ENCODE measurements around the gene TMEM183A.
"Not testable (repeated sequence)": the region's sequence is repeated elsewhere in the genome, so short reads cannot be mapped to it uniquely, and the experiment has no call there.

Gene TMEM183A, protein sequence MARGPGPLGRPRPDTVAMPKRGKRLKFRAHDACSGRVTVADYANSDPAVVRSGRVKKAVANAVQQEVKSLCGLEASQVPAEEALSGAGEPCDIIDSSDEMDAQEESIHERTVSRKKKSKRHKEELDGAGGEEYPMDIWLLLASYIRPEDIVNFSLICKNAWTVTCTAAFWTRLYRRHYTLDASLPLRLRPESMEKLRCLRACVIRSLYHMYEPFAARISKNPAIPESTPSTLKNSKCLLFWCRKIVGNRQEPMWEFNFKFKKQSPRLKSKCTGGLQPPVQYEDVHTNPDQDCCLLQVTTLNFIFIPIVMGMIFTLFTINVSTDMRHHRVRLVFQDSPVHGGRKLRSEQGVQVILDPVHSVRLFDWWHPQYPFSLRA

GRCh38 chr1:203006948-203007871, at the start of gene TMEM183A:
TSS of gene TMEM183A (plus strand) at chr1:203007374. CDS start at chr1:203007466, 92 bp downstream.
- DNase-seq, result peak; percentile 50 to 97 (median 90)

- peak in 50 of 51 donors; percentile 26 to 95 (median 83) for DNase-seq
Measured at GRCh38 chr1:202957733-202958543, 49.2 kb upstream of the TMEM183A start, which contains the start of gene ADIPOR1. TSS of gene ADIPOR1 (minus strand) at chr1:202958312. CDS start at chr1:202951070, 7,242 bp downstream.

DNA sequence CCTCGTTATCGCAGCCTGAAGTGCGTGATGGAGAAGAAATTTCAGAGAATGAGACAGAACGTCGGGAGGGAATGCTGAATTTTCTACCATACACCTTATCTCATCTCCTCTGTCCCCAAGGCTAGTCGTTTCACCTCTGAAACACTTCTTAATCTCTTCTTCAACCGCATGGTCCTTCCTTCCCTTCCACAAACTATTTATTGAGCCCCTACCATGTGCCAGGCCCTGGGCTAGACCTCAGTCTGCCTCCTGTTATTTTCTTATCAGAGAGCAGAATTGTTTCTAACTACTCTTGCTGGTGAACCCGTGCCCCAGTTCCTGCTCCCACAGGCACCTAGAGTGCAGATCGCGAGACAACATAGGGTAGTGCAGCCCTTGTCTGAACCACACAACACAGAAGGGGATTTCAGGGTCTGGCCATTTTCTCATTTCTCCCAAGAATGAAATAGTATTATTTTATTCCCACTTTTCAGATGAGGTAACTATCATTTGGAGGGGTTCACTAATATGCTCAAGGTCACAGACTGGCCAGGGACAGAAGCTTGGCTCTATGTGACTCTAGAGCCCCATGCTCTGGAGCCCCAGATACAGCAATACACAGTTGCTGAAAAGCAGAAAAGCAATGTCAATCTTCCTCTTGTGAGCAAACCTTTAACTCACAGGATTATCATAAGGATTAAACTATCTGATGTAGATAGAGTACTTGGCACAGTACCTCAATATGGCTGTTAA, 48.5 kb upstream of the TMEM183A start:
- DNase-seq, result no peak

- DNase-seq, result no peak
Measured at GRCh38 chr1:202959276-202959620, 47.9 kb upstream of the TMEM183A start.

- no peak for DNase-seq
Measured at GRCh38 chr1:202961220-202961880, 45.8 kb upstream of the TMEM183A start.

DNA sequence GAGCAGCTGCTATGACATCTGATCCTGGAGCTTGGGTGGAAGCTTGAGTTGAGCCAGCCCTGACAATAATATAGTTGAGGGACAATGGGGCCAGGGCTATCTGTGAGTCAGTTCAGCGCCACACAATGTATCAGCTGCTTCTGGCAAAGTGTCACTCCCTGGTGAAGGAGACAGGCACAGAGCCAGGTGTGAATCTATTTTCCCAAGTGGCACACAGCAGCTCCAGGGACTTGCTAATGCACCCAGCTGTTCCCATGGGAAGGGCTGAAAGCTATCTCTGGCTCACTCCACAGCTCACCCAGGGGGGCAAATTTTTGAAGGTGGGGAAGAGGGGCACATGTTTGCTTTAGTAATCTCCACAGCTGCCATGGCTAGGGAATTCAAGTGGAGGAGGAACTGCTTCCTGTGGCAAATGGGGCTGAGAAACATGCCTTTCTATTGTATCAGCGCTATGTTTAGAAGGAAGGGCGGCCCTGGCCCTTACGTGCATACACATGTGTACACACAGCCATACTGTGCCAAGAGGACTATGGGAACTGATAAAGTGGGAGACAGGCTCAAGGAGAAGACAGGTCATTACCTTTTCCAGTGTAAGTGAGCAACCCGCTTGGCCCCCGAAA, 42.3 kb upstream of the TMEM183A start:
- no peak for DNase-seq

DNA sequence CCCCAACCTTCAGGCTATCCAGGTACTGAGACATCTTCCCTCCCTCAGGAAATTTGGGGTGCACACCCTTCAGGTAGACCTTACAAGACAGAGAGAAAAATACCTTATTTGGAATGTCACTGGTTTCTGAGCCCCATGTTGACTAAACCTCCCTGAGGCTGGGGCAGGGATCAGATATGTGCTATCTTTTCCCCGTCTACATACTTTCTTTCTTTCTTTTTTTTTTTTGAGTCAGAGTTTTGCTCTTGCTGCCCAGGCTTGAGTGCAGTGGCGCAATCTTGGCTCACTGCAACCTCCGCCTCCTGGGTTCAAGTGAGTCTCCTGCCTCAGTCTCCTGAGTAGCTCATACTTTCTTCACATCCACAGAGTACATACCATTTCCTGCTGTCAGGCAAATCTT, 41.8 kb upstream of the TMEM183A start:
- no peak for DNase-seq

DNA sequence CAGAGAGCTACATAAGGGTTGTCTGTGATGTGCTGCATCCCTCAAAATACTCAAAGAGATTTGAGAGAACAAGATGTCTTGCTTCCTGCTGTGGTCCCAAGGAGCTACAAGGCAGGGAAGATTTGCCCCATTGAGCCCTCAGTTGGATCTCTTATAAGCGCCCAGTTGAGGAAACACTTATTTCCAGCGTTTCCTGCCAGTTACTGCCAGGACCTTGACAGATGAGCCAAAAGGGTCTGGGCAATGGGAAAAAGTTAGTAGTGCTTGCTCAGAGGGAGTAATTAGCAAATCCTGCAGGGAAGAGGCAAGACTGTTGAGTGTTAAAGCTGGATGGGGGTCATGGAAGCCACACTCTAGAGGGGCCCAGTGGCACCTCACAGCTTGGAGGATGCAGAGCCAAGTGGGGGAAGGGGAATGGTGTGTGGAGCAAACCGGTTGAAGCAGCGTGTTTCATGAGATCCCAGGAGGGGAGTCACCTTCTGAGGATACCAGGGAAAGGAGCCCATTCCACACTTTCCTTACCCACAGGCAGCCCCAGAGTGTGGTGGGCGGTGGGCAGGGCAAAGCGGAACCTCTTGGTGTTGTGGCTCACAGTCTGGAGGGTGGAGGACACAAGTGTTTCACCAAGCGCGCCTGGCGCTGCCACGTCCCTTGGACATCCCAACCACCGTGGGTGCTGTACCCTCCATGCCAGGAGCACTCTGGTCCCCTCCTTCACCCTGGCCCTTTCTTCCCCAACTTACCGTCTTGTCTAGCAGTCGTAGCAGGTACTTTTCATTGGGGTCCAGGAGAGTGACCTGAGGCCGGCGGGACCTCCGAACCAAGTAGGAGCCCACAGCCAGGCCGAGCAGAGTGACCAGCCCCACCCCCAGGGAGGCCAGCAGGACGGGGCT, 40.9 kb upstream of the TMEM183A start:
- DNase-seq, result peak in 4 of 51 donors; percentile 32 to 49 (median 40)

DNA sequence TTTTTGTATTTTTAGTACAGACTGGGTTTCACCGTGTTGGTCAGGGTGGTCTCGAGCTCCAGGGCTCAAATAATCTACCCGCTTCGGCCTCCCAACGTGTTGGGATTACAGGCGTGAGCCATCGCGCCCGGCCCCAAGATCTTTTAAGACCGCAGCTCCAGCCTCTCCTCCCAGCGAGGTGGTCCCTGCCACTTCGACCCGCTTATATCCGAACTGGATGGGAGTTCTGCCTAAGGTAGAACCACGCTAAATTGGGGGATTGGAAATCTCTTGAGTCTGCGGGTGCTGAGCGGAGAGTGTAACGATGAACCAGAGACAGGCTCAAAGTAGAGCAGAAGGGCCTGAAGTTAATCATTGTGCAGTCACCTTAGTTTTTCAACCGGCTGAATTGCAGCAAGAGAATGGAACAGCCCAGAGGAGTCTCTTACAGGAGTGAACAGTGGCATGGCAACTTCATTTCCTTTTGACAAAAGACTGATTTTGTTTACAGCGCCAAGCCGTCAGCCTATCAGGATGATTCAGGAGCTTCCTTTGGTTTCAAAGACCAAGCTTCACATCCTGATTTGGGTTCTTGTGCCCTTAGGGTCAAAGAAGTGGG, 39.4 kb upstream of the TMEM183A start:
- peak in 6 of 51 donors; percentile 16 to 43 (median 34) for DNase-seq

- no peak for DNase-seq
Measured at GRCh38 chr1:202968351-202968750, 38.8 kb upstream of the TMEM183A start.

DNA sequence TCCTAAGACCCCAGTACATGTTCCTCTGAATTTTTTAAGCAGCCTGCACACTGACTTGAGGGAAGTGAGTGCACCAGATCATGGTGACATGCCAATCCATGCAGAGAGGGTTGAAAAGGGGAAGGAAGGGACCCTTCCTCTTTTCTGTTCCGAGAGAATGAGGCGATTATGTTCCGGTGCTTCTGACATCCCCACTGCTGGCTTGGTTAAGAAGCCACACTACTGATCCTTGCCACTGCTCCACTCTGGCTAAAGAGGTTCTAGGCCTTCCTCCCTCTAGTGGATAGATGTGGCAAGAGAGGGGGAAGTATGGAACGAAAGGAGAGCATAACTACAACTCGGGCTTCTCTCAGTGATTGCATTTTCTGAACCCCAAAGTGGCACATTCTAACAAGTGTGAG, 38.3 kb upstream of the TMEM183A start:
- peak in 23 of 51 donors; percentile 8 to 55 (median 22) for DNase-seq

DNA sequence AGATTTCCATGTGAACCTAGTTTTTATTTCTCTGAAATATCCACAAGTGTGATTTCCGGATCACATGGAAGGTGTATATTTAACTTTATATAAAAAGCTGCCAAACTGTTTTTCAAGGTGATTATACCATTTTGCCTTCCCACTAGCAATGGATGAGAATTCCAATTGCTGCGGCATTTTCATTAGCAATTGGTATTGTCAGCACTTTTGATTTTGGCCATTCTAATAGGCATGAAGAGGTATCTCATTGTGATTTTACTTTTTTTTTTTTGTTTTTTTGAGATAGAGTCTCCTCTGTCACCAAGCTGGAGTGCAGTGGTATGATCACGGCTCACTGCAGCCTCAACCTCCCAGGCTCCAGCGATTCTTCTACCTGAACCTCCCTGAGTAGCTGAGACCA, 35.1 kb upstream of the TMEM183A start:
- no peak for DNase-seq

DNA sequence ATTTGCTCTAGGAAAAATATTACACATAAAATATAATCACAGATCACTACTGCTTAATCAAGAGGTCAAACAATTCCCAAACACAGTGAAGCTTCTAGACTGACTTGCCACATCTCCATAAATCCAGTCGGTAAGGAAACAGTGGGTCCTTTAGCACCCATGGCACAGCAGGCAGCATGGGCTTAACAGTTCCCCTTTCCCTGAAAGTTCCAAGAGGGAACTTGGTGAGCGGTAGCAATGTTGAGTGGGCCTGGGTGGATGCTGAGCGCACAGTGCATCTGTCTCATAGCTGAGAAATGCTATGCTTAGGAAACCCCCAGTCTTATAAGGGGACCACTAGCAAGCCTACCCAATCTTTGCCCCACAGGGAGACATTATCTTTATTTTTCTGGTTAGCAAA, 32.3 kb upstream of the TMEM183A start:
- DNase-seq, result no peak

DNA sequence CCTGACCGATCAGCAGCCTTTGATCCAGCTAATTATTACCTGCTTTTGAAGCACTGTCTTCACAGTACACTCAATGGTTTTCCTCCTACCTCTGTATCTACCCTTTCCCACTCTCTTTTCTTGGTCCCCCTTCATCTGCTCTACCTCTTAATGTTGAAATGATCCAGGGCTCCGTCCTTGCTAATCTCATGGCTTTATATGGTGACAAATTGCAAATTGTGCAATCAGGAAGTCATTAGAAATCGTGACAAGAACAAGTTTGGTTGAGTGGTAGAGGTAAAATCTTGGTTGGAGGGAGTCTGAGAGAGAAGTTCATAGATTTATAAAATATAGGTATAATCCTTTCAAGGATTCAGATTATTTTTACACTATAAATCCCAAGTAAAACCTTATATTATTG, 30.5 kb upstream of the TMEM183A start:
- DNase-seq, result no peak

GRCh38 chr1:202979459-202979858, 27.7 kb upstream of the TMEM183A start:
- DNase-seq, result no peak

GRCh38 chr1:202981939-202982338, 25.2 kb upstream of the TMEM183A start:
- no peak for DNase-seq

DNA sequence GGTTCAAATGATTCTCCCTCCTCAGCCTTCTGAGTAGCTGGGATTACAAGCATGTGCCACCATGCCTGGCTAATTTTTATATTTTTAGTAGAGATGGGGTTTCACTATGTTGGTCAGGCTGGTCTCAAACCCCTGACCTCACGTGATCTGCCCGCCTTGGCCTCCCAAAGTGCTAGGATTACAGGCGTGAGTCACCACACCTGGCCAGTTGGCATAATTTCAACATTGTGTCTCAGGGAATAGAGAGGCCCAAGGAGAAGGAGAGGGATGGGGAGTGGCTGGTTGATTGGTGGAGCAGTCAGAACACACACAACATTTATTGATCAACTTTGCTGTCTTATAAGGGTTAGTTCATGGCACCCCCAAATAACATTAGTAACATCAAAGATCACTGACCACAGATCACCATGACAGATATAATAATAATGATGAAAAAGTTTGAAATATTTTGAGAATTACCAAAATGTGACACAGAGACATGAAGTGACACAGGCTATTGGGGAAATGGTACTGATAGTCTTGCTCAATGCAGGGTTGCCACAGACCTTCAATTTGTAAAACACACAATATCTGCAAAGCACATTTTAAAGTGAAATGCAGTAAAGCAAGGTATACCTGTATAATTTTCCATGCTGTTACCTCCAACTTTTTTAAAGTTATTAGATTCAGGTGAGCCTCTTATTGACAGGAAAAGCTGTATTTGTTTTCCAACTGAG, 24.3 kb upstream of the TMEM183A start:
- no peak for DNase-seq

DNA sequence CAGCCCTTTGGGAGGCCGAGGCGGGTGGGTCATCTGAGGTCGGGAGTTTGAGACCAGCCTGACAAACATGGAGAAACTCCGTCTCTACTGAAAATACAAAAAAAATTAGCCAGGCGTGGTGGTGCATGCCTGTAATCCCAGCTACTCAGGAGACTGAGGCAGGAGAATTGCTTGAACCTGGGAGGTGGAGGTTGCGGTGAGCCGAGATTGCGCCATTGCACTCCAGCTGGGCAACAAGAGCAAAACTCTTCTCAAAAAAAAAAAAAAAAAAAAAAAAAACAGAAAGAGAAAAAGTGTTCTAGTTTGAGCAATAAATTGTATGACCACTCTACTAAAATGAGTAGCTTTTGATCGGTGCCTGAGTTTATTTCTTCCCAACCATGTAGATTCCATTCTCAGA, 21.1 kb upstream of the TMEM183A start:
- DNase-seq, result not testable (repeated sequence)
